ENCODE measurements around the gene PPP2R2B.

PPP2R2B gene

GRCh38 chr5:146821732-146822131, 56.8 kb downstream of the PPP2R2B start:
- DNase-seq = no peak

GRCh38 chr5:146820987-146821386, 57.6 kb downstream of the PPP2R2B start:
- no peak for DNase-seq

DNA sequence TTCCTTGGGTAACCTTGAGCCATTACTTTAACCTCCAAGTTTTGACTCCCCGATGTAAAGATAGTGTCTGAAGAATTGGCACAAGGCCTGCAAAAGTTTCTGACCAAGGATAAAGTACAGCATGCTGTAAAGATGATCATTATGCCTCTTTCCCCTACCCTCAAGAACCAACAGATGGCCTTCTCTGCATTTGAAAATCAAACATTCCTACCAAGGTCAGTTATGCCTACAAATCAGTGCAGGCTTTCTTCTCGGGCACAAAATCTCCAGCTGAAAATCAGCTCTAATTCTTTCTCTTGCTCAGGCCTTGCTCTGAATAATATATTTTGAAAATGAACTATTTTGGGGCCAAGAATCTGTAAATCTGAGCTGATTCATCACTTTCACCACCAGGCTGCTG, 59.7 kb downstream of the PPP2R2B start:
- DNase-seq = no peak

GRCh38 chr5:146817973-146818372, 60.6 kb downstream of the PPP2R2B start:
- no peak for DNase-seq

DNA sequence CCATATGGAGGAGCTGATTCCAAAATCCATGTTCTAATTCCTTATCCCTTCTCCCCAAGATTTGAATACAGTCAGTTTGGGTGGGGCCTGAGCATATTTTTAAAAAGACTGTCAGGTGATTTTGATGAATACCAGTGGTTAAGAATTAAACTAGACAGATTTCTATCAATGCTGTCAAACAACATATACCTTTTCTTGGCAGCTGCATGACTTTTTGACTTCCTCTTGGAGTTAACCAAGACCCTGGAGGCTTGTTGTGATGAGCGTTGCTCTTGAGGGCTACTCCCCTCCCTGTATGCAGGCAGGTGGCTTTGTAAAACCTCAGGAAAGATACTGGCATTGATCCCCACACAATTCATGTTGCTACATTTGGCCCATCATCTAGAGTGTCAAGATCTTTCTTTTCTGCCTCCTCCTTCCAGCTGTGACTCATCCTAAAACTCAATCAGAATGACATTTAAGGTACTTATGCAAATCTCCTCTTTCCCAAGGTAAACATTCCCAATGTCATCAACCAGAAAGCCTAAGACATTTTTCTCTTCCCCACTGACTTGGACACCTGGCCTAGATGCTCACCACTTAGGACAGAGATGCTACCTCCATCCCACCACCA, 61.7 kb downstream of the PPP2R2B start:
- no peak for DNase-seq

- DNase-seq = no peak
These were observed 63.1 kb downstream of the PPP2R2B start for GRCh38 chr5:146815411-146815810.

DNA sequence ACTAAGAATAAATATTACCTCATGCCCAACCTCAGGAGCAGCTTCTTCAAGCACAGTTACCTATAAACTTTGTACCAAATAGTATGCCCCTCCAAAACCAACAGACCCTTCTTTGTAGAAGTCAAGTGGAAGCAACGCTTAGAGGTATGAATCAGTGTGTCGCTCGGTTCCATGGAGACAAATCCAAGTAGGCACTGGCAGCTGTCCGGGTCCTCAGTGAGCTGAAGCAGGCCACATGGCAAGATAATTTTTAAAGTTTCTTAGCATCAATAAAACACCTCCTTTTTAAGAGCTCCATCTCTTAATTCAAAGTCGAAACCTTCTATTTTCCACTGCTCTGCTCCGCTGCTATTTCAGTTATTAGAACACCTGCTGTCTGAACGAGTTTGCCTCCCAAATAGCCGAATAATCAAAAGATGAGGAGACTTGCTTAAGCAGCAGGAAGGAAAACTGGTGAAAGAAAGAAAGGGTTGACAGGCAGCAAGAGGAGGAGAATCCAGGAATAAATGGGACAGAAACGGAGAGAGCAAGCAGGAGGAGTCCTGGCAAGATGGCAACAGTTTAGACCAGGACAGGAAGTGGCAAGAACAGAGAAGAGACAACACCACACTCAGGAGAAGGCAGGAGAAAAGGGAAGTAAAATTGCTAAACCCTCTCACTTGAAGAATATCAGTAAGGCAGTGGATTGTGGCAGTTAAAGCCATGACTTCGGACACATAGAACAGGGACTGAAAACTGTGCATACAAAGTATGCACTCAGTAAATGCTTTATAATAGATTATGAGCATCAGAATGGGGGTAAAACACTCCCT, 65.0 kb downstream of the PPP2R2B start:
- DNase-seq = no peak

- no peak for DNase-seq
These were observed 73.5 kb downstream of the PPP2R2B start for GRCh38 chr5:146805081-146805480.

DNA sequence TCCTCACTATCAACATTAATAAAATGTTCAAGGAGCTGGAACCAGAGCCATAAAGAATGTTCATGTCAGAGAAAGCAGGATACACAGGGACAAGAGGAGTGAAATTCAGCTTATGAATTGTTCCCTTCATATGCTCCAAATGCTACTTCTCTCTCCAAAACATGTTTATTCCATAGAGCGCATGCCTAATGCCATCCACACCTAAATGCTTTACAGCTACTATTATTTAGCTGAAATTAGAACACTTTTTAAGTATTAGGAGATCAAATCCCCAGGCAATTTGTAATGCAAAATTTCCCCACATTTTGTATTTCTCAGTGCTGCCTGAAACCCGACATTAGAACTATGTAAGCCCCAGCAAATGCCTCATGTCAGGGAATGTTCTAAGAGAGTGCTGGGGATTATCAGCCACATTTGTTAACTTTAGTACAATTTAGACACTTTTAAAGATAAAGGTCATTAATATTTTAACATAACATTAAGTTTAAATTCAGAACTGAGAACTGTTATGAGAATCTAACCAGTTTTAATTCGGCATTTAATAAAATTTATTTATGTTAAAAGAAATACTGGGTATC, 75.5 kb downstream of the PPP2R2B start:
- DNase-seq = no peak

GRCh38 chr5:146799671-146800070, 78.9 kb downstream of the PPP2R2B start:
- no peak for DNase-seq

GRCh38 chr5:146799231-146799630, 79.3 kb downstream of the PPP2R2B start:
- DNase-seq = no peak

GRCh38 chr5:146797658-146798057, 80.9 kb downstream of the PPP2R2B start:
- peak; percentile 46 for DNase-seq

- no peak for DNase-seq
These were observed 81.6 kb downstream of the PPP2R2B start for GRCh38 chr5:146796911-146797310.

GRCh38 chr5:146796144-146796543, 82.4 kb downstream of the PPP2R2B start:
- DNase-seq = no peak

GRCh38 chr5:146794326-146795029, 84.1 kb downstream of the PPP2R2B start:
- no peak for DNase-seq

GRCh38 chr5:146793709-146794108, 84.8 kb downstream of the PPP2R2B start:
- no peak for DNase-seq

DNA sequence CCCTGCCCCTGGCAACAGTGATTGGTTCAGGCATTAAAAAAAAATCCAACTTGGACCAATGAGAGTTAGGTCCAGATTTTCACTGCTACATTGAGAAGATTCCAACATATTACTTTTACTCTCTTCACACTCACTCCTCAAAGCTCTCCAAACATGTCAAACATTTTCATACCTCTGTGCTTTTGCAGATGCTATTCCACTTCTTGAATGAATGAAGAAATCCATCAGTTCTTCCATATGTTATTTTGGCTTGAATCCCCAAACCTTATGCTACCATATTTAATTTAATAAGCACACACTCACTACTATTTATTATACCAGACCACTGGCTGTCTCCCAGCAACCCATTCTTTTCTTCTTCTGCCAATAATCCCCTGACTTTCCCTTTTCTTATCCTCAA, 87.1 kb downstream of the PPP2R2B start:
- no peak for DNase-seq

GRCh38 chr5:146789712-146790653, 88.6 kb downstream of the PPP2R2B start:
- DNase-seq = no peak

DNA sequence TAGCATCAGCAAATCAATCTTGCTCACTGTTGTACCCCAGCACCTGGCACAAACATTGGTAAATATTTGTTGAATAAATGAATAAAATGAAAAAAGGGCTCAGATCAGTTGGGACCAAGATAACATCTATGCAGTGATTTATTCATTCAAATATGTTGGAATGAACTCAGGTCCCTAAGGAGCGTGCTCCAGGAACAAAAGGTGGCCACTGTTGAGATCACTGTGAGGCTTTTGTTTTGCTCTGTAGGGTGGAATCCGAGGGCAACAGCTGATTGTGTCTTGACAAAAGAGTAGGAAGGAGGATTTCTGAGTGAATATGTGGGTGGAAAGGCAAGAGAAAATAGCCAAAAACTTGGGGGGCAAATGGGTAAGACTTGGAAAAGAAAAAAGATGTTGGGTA, 89.7 kb downstream of the PPP2R2B start:
- DNase-seq = no peak

DNA sequence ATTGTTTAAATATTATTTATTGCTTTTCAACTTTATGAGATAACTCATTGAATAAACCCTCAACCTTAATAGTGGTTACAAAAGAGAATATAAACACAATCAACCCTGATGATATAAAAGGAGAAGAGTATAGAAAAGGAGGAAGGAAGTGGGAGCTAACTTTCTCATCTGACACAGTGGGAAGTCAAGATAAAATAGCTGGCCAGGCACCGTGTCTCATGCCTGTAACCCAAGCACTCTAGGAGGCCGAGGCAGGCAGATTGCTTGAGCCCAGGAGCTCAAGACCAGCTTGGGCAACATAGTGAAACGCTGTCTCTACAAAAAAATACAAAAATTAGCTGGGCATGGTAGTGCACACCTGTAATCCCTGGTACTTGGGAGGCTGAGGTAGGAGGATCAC, 93.5 kb downstream of the PPP2R2B start:
- DNase-seq = no peak

DNA sequence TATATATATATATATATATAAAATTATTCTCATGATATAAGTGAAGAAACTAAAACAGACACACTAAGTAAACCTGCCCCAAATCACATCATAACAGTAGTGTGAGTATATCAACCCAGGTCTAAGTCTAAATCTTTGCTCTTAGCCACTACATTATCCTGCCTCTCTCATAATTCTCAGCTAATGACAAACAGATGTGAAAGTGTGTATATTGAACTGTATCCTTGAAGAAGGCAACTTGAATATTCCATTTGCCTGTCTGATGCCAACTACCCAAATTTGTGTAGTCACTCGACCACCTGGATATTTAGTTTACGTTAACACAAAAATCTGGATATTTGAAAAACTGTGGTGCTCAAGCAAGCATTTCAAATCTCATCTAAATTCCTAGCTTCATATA, 97.4 kb downstream of the PPP2R2B start:
- DNase-seq = no peak

GRCh38 chr5:146779211-146779869, 99.2 kb downstream of the PPP2R2B start:
- DNase-seq = no peak
